B cell (primary cell): Measurements from ENCODE around the gene MROH2A.

Experiments
- EZH2 ChIP-seq: IDR thresholded peaks from 2 replicates; pipeline ENCODE4 v1.6.1; 2012; ENCODE audit warnings: borderline replicate concordance, low read depth, mild to moderate bottlenecking, moderate library complexity, low read length; ENCODE audit not compliant: insufficient read depth, poor library complexity, severe bottlenecking
- TF ChIP-seq, protein P1 (sequence below): fragments of 200-600 bp; IDR thresholded peaks from one replicate; pipeline ENCODE4 v1.8.0; 2022; ENCODE audit warnings: antibody characterized with exemption, mild to moderate bottlenecking

DNA sequence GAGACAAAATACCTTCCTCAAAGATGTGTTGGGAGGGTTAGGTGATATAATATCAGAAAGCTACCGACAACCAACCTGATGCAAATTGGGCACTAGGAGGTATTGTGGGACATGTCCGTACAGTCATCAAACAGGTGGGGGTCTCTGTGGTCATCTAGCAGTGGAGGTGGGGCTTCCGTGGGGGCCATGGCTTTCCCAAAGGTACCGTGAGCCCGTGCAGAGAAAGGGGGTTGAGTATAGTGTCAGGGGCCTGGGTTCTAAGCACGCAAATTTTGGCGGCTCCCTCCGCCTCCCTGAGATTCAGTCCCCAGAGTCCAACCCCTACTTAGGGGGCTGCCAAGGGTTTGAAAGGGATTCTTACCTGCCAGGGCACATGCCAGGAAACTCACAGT lies 43.6 kb downstream of the MROH2A start:
- TF ChIP-seq, protein P1, sequence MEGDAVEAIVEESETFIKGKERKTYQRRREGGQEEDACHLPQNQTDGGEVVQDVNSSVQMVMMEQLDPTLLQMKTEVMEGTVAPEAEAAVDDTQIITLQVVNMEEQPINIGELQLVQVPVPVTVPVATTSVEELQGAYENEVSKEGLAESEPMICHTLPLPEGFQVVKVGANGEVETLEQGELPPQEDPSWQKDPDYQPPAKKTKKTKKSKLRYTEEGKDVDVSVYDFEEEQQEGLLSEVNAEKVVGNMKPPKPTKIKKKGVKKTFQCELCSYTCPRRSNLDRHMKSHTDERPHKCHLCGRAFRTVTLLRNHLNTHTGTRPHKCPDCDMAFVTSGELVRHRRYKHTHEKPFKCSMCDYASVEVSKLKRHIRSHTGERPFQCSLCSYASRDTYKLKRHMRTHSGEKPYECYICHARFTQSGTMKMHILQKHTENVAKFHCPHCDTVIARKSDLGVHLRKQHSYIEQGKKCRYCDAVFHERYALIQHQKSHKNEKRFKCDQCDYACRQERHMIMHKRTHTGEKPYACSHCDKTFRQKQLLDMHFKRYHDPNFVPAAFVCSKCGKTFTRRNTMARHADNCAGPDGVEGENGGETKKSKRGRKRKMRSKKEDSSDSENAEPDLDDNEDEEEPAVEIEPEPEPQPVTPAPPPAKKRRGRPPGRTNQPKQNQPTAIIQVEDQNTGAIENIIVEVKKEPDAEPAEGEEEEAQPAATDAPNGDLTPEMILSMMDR = no peak
- TF ChIP-seq EZH2 = no peak
